ENCODE measurements around the gene RECQL5.

Gene RECQL5

DNA sequence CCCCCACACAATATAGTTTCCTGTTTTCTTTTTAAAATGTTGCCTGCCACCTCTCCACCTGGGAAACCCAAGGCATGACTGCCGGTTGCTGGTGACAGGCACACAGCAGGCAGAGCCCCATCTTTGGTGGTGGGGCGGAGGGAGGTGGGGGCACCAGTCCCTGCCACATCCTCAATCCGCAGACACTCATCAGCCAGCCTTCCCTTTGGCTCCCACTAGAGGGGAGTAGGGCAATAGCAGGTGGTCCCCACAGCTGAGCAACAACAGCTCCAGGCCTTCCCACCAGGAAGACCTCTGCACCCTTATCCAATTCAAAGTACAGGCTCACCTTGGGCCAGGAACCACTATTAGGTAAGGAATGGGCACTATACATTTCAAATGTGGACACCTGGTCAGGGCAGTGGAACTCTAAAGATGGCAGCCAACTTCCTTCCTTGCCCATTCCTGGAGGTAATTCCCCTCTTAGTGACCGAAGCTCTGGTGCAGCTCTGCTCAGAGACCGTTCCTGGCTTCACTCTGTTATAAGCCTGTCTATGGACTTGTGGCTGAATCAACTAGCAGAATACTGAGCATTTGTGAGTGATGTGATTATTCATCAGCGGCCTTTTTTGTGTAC lies 13.9 kb downstream of the RECQL5 start:
- Histone ChIP-seq H3K36me3 (ENCODE audit: insufficient read depth, low read length) (peaks cover 40% of the 10 kb centered on the region), H3K4me3 (ENCODE audit: low read depth in 1 of 2, low read length in 2 of 2) (no peak overlapping the region), H3K79me2 (ENCODE audit: insufficient read depth, low read length) (no peaks in the 10 kb centered on the region), H3K9me3 (ENCODE audit: insufficient read depth, low read length, severe bottlenecking) (no peaks in the 10 kb centered on the region), H3K4me1 (ENCODE audit: insufficient read depth, low read length) (no peaks in the 10 kb centered on the region), H2AFZ (ENCODE audit: low read depth, low read length) (no peak overlapping the region), H3K4me2 (ENCODE audit: insufficient read depth, low read length) (no peak overlapping the region), H3K27ac (ENCODE audit: low read length) (0 out of 2 replicates have a peak overlapping the region, but pooled peaks have one; percentile 0), H3K27me3 (ENCODE audit: insufficient read depth, low read length, poor library complexity) (no peaks in the 10 kb centered on the region), H3K9ac (ENCODE audit: low read depth, low read length) (no peak overlapping the region), H4K20me1 (ENCODE audit: insufficient read depth, low read length) (no peaks in the 10 kb centered on the region)
- DNase-seq (peak; percentile 71), ATAC-seq (ENCODE audit: insufficient read depth, low read depth) (peak; percentile 96)
- TF ChIP-seq EZH2 (IDR thresholded peaks at IDR 0.05; ENCODE audit: borderline replicate concordance, low read depth, low read length, severe bottlenecking) (no peak), CTCF (IDR thresholded peaks at IDR 0.05; ENCODE audit: borderline replicate concordance, extremely low read depth, low read length, poor library complexity, severe bottlenecking) (peak; percentile 92)

GRCh38 chr17:75652341-75652740 lies 14.6 kb downstream of the RECQL5 start:
- H3K9me3 ChIP-seq (ENCODE audit: insufficient read depth, low read length, severe bottlenecking), result no peaks in the 10 kb centered on the region
- H3K27ac ChIP-seq (ENCODE audit: low read length), result peak overlapping the region; percentile 0; the same call in 1 of the 2 replicates
- ATAC-seq (ENCODE audit: insufficient read depth, low read depth), result no peak
- no peaks in the 10 kb centered on the region for H3K4me1 ChIP-seq (ENCODE audit: insufficient read depth, low read length)
- no peaks in the 10 kb centered on the region for H3K79me2 ChIP-seq (ENCODE audit: insufficient read depth, low read length)
- no peak overlapping the region for H3K9ac ChIP-seq (ENCODE audit: low read depth, low read length)
- H2AFZ ChIP-seq (ENCODE audit: low read depth, low read length), result no peak overlapping the region
- peaks cover 38% of the 10 kb centered on the region for H3K36me3 ChIP-seq (ENCODE audit: insufficient read depth, low read length)
- no peaks in the 10 kb centered on the region for H3K27me3 ChIP-seq (ENCODE audit: insufficient read depth, low read length, poor library complexity)
- TF ChIP-seq EZH2 (IDR thresholded peaks at IDR 0.05; ENCODE audit: borderline replicate concordance, low read depth, low read length, severe bottlenecking) (no peak), CTCF (IDR thresholded peaks at IDR 0.05; ENCODE audit: borderline replicate concordance, extremely low read depth, low read length, poor library complexity, severe bottlenecking) (no peak)
- no peaks in the 10 kb centered on the region for H4K20me1 ChIP-seq (ENCODE audit: insufficient read depth, low read length)
- no peak overlapping the region for H3K4me3 ChIP-seq (ENCODE audit: low read depth in 1 of 2, low read length in 2 of 2)
- no peak overlapping the region for H3K4me2 ChIP-seq (ENCODE audit: insufficient read depth, low read length)
- DNase-seq, result no peak

DNA sequence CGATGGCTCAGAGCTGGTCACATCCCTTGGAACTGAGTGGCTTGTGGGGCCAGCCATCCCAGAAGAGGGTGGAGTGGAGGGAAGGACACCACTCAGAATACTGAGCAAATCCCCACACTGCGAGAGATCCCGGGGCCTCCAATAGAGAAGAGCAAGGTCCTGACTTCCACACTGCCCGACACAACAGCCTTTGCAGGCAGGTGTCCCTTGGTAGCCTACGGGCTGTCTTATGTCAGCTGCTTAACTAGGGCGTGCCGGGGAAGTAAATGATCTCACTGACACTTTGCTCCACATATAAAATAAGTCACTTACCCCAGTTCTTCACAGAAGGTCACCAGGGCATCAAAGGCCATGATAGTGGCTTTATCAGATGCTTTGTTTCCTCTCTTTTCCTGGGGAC lies 16.1 kb downstream of the RECQL5 start:
- Histone ChIP-seq H3K4me2 (ENCODE audit: insufficient read depth, low read length) (no peak overlapping the region), H3K27me3 (ENCODE audit: insufficient read depth, low read length, poor library complexity) (no peaks in the 10 kb centered on the region), H4K20me1 (ENCODE audit: insufficient read depth, low read length) (no peaks in the 10 kb centered on the region), H3K9me3 (ENCODE audit: insufficient read depth, low read length, severe bottlenecking) (no peaks in the 10 kb centered on the region), H3K79me2 (ENCODE audit: insufficient read depth, low read length) (no peaks in the 10 kb centered on the region), H3K9ac (ENCODE audit: low read depth, low read length) (no peak overlapping the region), H3K27ac (ENCODE audit: low read length) (no peak overlapping the region), H3K36me3 (ENCODE audit: insufficient read depth, low read length) (peaks cover 33% of the 10 kb centered on the region), H3K4me1 (ENCODE audit: insufficient read depth, low read length) (no peaks in the 10 kb centered on the region), H3K4me3 (ENCODE audit: low read depth in 1 of 2, low read length in 2 of 2) (no peak overlapping the region), H2AFZ (ENCODE audit: low read depth, low read length) (no peak overlapping the region)
- no peak for ATAC-seq (ENCODE audit: insufficient read depth, low read depth)
- DNase-seq, result no peak
- TF ChIP-seq CTCF (IDR thresholded peaks at IDR 0.05; ENCODE audit: borderline replicate concordance, extremely low read depth, low read length, poor library complexity, severe bottlenecking) (no peak), EZH2 (IDR thresholded peaks at IDR 0.05; ENCODE audit: borderline replicate concordance, low read depth, low read length, severe bottlenecking) (no peak)
